ENCODE data around the gene CXXC1.
"Not testable (repeated sequence)": the region's sequence is repeated elsewhere in the genome, so short reads cannot be mapped to it uniquely, and the experiment has no call there.

The CXXC1 gene

DNA sequence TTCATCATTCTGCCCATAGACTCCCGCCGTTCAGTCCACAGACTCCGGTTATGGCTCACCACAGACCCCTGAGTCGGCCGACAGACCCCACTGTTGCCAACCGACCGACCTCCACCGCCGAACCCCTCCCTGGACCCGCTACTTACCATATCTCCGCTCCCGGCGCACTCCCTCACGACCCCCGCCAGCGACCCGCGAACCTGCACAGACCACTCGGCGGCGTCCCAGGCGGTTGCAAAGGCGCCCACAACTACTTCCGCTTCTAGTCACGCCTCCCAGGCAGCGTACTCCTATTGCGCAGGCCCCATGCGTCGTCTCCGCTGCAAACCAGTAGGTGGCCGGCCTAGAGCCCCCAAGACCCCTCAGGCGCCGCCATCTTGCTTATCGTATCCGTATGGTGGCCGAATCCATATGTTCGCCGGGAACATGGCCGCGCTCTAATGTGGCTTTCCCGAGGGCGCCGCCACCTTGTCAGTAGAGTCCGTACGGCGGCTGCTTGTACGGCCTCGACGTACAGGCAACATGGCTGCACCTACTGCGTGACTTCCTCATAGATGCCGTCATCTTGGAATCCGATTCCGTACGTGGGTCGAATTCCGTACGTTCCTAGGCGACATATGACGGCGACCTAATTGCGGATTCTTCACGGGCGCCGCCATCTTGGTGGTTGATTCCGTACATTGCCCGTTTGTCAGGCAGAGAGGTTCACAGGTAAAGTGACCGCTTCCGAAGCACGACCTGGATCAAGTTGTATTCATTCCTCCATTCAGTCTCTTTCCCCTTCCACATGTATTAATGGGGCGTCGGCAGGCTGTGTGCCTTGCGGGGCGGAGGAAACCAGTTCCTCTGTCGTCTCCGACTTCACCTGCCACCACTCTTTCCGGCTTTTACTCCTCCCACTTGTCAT lies at the start of gene CXXC1:
Gene CXXC1, minus strand, starts transcription at position 252 of the 907 bp plus-strand sequence. Its CDS starts 103 bp downstream, at position 149.
- FAIRE-seq, result peak; percentile 99

DNA sequence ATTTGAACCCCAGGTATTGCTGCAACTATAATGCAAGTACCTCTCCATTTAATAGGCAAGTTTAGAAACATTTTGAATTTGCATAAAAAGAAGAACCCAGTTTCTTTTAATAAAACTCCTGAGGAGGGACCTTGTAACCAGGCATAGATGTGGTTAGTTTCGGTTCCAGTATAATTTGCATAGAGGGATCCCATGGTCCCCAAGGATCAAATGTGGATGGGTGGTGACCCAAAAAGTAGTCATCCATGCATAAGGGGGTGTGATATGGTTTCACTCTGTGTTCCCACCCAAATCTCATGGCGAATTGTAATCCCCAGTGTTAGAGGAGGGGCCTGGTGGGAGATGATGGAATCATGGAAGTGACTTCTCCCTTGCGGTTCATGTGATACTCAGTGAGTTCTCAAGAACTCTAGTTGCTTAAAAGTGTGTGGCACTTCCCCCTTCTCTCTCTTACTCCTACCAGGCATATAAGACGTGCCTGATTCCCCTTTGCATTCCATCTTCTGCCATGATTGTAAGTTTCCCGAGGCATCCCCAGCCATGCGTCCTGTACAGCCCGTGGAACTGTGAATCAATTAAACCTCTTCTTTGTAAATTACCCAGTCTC lies 47.2 kb upstream of the CXXC1 start:
- no peak for FAIRE-seq

DNA sequence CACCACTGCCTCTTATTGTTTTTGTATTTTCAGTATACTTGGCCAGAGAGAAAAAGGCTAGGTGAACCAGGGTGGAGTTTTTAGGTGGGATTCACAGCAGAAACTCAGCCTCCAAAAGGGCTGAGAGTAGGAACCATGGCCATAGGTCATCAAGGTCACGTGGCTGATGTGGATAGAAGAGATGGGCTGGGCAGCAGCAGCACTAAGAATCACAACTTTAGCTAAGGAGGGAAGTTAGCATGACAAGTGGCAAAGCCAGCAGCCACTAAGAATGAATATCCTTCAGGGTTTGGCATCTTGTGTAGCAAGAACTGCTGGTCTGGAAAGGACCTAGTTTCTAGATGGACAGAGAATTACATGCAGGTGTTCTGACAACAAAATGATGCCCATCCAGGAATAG lies 44.2 kb upstream of the CXXC1 start:
- FAIRE-seq, result no peak

DNA sequence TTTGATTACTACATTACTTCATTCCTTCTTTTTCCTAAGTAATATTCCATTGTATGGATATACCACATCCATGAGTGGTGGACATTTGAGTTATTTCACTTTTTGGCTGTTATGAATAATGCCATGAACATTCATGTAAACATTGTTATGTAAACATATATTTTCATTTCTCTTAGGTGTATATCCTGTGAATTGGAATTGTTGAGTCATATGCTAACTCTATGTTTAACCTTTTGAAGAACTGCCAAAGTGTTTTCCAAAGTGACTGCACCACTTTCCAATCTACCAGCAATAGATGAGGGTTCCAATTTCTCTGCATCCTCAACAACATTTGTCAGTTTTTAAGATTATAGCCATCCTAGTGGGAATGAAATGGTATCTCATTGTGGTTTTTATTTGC lies 42.7 kb upstream of the CXXC1 start:
- no peak for FAIRE-seq

DNA sequence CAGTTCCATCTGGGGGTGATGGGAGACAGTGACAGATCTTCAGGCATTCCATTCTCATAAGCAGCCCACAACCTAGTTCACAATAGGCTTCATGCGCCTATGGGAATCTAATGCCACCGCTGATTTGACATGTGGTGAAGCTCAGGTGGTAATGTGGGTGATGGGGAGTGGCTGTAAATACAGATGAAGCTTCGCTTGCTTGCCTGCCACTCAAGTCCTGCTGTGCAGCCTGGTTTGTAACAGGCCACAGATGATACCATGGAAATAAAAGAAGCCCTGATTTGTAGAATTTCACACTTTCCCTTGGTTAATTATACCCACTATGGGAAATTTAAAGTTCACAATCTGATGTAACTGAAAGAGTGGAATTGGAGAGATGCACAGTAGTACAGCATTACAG lies 40.5 kb upstream of the CXXC1 start:
- no peak for FAIRE-seq

DNA sequence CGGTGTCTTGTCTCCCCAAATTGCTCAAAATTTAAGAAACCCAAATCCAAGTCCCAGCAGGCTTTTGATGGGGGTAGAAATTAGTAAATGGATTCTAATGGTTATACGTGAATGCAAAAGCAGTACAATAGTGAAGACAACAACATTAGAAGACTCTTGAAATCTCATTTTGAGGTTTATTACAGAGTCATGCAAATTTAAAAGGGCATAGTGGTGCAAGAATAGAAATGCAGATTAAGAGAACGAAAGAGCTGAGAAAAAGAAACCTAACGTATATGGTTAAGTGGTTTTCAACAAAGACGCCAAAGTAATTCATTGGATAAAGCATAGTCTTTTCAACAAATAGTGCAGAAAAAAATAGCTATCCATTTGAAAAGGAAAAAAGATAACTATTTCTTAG lies 33.2 kb upstream of the CXXC1 start:
- FAIRE-seq, result no peak

DNA sequence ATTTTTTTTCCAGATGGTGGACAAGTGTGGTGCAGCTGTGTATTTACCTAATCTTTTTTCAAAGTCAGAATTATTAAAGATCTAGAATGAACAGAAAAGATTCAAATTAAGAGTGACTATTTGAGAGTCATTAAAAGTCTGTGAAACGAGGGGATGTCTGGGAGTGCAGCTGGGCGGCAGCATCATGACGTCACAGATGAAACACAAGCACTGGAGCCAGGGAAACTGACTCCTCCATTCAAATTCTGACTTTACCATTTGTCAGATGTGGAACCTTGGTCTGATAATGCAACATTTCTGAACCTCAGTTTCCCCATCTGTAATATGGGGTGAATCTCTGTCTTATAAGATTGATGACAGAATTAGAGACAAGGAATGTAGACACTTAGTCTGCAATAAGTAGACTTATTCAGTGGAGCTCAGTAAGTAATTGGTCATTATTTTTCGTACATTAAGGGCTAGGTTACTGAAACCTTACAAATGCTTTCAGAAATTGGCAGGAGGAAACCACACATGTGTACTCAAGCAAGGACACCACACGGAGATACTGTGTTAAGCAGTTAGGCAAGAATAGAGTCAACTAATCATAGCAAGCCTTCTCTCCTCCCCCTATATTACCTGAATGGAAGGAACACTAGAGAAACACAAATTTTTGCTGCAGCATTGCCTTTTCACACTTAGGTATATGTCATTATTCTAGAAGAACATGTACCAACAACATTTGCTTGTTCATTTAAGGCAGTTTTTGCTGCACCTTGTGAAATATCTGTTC lies 27.8 kb upstream of the CXXC1 start:
- no peak for FAIRE-seq

DNA sequence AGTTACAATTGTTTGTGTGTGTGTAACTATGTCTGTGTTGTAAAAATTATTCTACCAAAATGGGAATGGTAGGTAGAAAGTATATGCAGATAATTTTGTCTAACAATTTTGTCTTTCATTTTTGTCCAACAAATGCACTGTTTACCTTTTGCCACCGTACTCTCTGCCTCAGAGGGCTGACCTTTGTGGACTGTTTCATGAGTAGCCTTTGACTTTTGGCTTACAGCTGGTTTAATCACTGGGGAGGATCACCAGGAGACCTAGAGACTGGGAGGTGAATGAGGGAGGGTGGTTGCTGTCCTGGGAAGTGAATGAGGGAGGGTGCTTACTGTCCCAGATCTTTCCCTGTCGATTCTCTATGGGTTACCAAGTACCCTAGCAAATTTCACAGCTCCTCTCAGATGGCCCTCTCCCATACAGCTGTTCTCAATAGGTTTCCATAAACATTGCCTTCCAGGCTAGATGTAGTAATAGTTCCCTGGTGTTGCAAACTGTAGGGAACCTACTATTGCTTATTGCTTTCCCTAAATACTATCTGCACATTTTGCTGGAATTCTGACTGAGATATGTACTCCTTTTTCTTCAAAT lies 26.5 kb upstream of the CXXC1 start:
- no peak for FAIRE-seq

DNA sequence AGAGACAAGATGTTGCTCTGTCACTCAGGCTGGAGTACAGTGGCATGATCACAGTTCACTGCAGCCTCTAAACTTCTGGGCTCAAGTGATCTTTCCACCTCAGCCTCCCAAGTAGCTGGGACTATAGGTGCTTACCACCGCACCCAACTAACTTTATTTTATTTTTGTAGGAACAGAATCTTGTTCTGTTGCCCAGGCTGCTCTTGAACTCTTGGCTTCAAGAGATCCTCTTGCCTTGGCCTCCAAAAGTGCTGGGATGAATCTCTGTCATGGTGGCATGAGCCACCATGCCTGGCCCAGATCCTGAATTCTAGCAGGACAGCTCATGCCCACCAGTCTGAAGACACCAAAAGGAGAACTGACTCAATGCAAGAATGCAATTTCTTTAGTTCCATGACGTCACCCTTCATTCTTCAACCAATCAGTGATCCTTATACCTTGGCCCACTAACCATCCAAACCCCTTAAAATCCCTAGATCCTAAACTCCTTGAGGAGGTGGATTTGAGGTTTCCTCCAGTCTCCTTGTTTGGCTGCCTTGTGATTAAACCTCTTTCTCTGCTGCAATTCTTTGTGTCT lies 25.6 kb upstream of the CXXC1 start:
- FAIRE-seq, result no peak

DNA sequence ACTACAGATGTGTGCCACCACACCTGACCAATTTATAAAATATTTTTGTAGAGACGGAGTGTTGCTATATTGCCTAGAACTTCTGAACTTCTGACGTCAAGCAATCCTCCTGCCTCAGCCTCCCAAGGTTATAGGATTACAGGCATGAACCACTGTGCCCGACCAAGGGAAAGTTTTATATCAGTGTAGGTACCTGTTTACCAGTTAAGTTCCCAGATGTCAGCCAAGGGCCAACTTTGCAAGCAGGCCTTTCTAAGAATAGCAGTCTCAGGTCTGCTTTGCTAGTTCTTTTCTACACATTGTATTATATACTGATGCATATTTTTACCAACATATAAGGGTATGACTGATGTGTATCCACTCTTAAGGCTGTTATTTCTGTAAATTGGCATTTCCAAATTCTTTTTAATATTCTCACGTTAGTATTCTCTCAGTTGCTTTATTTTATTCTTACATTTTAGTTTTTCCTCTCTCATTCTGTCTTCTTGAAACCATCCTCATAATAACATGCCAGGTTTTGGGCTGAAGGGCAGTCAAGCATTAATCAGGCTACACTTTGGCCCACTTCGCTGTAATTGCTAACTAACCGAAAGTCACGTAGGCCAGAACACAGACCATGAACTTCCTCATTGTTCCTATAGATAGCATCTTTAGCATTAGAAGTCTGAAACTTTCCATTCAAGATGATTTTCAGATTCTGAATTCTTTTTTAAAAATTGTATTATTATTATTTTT lies 25.0 kb upstream of the CXXC1 start:
- no peak for FAIRE-seq

DNA sequence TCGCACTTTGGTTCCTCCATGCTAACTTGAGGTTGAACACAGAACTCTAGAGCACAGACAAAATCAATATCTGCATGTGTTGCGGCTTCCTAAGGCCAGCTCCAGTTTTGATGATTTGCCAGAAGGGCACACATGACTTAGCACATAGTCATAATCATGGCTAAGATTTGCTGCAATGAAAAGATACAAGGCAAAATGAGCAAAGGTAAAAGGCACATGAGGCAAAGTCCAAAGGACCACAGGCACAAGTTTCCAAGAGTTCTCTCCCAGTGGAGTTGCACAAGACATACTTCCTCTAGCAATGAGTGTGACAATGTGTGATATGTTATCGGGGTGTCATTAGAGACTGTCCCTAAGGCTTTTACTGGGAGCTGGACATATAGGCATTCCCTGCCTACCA lies 24.2 kb upstream of the CXXC1 start:
- no peak for FAIRE-seq

DNA sequence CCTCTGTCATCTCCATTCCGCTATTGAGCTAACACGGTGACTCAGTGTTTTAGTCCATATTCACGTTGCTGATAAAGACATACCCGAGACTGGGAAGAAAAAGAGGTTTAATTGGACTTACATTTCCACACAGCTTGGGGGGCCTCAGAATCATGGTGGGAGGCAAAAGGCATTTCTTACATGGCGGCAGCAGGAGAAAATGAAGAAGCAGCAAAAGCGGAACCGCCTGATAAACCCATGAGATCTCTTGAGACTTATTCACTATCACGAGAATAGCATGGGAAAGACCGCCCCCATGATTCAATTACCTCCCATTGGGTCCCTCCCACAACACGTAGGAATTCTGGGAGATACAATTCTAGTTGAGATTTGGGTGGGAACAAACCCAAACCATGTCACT lies 22.6 kb upstream of the CXXC1 start:
- no peak for FAIRE-seq

DNA sequence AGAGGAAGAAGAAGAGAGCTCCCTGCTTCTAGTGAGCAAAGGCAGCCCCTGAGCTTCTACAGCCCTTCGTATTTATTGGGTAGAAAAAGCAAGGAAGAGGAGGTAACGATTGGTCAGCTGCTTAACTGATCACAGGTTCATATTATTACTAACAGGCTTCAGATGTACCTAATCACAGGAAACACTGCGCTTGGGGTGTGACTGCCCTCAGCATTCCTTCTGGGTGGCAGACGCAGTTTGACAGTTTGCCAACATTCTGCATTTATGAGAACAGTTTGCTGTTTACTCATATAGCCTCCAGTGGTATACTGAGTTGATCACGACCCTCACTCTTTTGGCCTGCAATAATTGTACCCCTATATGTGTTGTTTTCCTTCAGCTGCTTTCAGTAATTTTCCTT lies 21.4 kb upstream of the CXXC1 start:
- not testable (repeated sequence) for FAIRE-seq

DNA sequence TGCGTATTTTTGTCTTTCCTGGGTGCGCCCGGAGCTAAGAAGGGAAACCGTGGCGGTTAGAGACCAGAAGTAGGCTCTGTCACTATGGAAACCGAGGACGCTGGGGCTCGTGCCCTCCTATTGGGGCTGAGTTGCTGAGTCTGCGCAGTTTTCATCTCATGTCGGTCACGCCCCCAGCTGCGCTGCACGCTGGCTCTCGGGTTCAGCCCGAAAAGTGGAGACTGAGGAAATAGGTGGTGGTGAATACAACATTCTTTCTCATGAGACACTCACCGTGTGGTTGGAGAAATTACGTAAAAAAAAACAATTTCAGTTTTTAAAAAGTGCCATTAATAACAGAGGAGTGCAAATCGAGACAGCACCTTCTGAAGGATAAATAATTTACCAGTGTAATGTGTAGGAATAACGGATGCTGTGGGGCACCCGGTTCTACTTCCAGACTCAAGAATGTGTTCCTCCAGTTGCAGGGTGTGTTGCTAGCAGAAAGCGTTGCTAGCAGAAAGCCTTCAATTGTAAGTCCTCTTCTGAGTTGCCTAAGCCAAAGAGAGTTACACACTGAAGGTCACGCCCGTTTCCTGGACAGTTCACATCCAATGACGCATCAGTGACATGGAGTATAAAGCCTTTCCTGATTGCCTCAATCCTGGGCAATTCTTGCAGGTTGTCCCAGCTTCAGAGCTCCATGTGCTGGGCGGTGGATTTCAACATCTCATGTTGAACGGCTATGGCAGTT lies 20.4 kb upstream of the CXXC1 start:
- FAIRE-seq, result peak; percentile 27

DNA sequence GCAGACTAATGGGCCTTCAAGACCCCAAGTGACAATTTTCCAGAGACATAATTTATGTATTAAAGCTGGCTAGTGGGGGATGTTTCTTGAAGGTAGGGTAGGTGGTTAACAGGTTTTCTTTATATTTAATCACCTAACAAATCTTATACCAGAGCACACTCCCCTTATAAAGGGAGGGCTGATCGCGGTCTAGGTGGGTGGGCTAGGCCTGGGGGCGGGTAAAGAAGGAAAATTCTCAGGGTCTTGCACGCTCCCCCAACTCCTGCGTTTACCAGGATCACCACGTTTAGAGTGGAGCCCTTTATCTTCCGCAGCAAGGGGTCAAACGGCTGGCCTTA lies 19.9 kb upstream of the CXXC1 start:
- no peak for FAIRE-seq

DNA sequence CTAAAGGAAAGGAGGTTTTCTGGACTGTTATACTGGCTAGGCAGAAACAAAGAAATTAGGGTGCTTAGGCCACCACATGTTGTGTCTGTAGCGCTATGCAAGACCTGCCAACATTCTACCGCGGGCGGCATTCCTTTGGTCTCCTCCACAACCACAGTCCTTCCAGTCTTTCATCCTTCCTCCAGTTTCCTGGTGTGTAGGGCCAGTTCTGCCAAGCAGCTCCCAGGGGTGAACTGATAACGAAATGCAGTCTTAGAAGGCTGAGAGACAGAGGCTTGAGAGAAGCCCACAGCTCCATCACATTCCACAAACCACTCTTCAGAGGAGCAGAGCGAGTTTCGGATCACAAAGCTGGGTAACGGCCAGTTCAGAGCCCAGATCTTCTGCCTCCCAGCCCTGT lies 19.5 kb upstream of the CXXC1 start:
- FAIRE-seq, result no peak

DNA sequence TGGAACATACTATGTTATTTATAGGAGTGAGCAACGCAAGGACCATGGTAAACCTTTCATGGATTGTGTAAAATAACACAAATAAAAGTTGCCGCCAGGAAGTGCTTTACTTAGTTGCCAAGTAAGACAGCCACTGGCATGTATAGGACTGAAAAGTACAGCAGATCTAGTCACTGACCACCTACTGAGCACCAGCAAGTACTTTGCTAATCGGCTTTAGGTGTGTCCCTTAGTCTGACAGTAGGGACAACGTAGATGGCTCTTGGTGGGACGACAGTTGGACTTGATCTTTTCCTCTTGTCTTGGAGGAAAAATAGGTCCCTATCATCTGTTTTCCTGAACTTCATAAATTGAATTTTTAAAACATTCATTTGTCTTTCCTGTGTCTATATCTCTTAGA lies 13.6 kb upstream of the CXXC1 start:
- FAIRE-seq, result no peak

DNA sequence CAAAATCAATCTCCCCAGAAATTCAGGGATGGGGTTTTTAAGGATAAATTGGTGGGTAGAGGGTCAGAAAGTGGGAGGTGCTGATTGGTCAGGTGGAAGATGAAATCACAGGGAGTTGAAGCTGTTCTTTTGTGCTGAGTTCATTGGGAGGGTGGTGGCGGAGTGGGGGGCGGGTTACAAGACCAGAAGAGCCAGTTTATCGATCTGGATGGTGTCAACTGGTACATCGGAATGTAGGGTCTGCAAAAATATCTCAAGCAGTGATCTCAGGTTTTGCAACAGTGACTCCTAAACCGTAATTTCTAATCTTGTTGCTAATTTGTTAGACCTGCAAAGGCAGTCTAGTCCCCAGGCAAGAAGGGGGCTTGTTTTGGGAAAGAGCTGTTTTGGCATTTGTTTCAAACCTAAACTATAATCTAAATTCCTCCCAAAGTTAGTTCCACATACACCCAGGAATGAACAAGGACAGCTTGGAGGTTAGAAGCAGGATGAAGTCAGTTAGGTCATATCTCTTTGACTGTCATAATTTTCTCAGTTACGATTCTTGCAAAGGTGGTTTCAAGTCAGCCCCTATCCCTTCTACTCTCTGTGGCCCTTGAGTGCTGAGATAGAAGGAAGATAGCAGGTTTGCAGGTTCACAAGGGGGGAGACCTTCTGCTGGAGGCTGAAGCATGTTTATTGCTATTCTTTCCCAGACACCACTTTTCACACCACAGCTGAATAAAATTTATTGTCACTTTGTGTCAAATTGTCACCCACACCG lies 12.3 kb upstream of the CXXC1 start:
- no peak for FAIRE-seq

DNA sequence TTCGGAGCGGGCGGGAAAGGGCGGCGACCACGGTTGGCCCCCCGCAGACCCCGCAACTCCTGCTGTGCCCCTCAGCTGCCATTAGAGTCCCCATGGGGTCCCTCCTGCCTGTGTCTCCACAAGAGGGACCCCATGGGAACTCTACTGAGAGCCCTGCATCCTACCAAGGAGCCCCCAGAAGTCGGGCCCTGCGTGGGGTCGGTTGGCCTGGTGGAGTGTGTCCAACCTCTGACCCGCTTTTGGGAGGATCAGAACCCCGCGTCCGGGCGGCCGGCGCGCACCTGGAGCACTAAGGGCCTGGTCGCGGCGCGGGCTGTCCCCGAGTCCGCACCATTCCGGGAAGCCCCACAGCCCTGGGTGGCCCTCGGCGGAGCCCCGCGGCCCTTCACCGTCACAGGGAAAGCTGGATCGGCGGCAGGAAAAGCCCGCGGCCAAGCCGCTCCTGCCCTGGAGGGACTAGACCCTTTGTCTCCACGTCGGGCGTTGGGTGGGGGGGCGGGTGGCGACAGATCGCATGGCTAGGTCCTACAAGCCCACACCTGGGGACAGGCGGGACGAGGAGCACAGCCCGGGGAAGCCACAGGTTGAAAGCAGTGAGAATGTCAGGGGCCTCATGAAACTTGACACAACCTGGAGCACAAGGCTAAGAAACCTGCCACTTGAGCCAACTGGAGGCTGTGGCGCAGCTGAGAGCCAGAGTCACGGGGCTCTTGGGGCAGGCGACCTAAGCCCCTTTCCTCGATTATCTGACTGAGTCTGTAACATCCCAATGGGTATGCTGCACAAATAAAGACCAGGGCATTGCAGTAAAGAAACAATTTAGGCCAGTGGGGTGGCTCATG lies 11.2 kb upstream of the CXXC1 start:
- FAIRE-seq, result no peak
